Peyer's patch (tissue), 4 donors: ENCODE results near the gene EPHA6. TPM values are rescaled to one million over a fixed set of nuclear protein-coding genes. Genes with fewer than 3 reads are reported as not detected.

Source experiments
- DNase-seq, 3 donors: peaks; one replicate each; pipeline ENCODE4 v3.0.0-alpha.2; 2017 to 2019
- H3K27ac ChIP-seq, 4 donors: fragments of 200-600 bp; sonication (generic); one replicate each; pipeline ENCODE4 v1.5.1; 2016 to 2019
- H3K27me3 ChIP-seq, 2 donors: fragments of 200-600 bp; sonication (generic); one replicate each; pipeline ENCODE4 v1.5.1; 2019
- H3K36me3 ChIP-seq, 3 donors: fragments of 200-600 bp; sonication (generic); one replicate each; pipeline ENCODE4 v1.5.1; 2016 to 2019
- H3K4me1 ChIP-seq, 4 donors: fragments of 200-600 bp; sonication (generic); one replicate each; pipeline ENCODE4 v1.5.1; 2016 to 2019
- H3K4me3 ChIP-seq, 4 donors: fragments of 200-600 bp; sonication (generic); 1 replicate in 3 of 4; 2 replicates in 1 of 4; pipeline ENCODE4 v1.5.1; 2016 to 2019; ENCODE audit warnings: mild to moderate bottlenecking in 1 of 4
- H3K9me3 ChIP-seq, 4 donors: fragments of 200-600 bp; sonication (generic); one replicate each; pipeline ENCODE4 v1.5.1; 2016 to 2019; ENCODE audit warnings: mild to moderate bottlenecking in 1 of 4
- CTCF ChIP-seq, 6 experiments: fragments of 450-650 bp in 4 of 6; fragments of 200-600 bp in 2 of 6; sonication (generic) in 1 of 6; IDR thresholded peaks; one replicate each; pipeline ENCODE4 v1.5.1; 2017 to 2019; ENCODE audit warnings: antibody characterized with exemption in 6 of 6, mild to moderate bottlenecking in 3 of 6, moderate library complexity in 1 of 6
- POLR2A ChIP-seq, 2 donors: fragments of 450-650 bp; IDR thresholded peaks; one replicate each; pipeline ENCODE4 v1.5.1; 2017; ENCODE audit warnings: antibody characterized with exemption in 2 of 2, mild to moderate bottlenecking in 2 of 2, moderate library complexity in 2 of 2
- total RNA-seq, 4 donors: library from RNA; depleted of rRNA; stranded (reverse); fragments of >200 nt; gene quantifications; one replicate each; pipeline ENCODE4 v1.1.0, GENCODE V29; 2016

Gene EPHA6
- total RNA-seq, 4 donors from 2014 or later = 1.7 to 2.1 (median 1.9) TPM; not detected in 1

DNA sequence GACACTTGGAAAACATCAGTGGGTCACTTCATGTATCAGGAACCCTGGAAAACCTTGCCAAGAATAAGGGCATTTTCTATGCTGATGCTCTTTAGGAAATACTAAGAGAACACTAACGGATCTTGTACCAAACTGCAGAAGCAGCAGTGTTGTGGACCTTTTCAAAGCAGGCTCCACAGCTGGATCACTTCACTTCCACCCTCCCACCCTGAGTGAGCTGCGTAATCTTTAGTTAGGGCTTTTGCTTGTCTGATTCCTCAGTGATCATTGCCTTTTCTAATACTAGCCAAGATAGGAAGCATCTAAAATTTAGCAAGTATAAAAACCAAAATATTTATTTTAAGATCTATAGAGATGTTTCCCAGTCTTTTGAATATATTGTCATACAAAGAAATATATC is 229.0 kb downstream of the EPHA6 start:
- Histone ChIP-seq H3K36me3 (no peaks in the 10 kb centered on the region), H3K9me3 (no peaks in the 10 kb centered on the region), H3K27me3 (no peaks in the 10 kb centered on the region), H3K4me1 (no peaks in the 10 kb centered on the region), H3K4me3 (no peak overlapping the region), H3K27ac (no peak overlapping the region)
- TF ChIP-seq CTCF (IDR thresholded peaks at IDR 0.05) (no peak), POLR2A (IDR thresholded peaks at IDR 0.05) (no peak)
- DNase-seq = no peak

- H3K36me3 ChIP-seq = no peaks in the 10 kb centered on the region
- no peak overlapping the region for H3K27ac ChIP-seq
- no peaks in the 10 kb centered on the region for H3K4me1 ChIP-seq
- no peak overlapping the region for H3K4me3 ChIP-seq
- H3K27me3 ChIP-seq = no peaks in the 10 kb centered on the region
- TF ChIP-seq POLR2A (IDR thresholded peaks at IDR 0.05) = no peak
- no peak for TF ChIP-seq CTCF (IDR thresholded peaks at IDR 0.05)
- DNase-seq = no peak
- H3K9me3 ChIP-seq = no peaks in the 10 kb centered on the region
These were observed 243.0 kb downstream of the EPHA6 start for GRCh38 chr3:97057365-97057764.

DNA sequence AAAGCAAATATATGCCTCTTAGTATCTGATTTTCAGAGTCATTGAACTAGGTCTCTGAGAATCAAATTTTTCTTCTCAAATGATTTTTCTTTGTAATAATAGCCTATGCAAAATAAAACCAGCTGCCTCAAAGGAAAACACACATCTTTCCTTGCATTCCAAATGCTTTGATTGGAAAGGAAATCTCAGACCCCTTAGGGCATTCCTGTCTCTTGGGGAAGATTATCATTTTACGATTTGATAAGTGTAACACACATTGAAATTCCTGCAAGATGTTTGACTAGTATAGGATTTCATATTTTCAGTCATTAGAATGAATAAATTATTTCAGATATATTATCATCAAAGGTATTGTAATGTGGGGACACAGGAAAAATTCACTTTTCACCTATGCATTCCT is 244.8 kb downstream of the EPHA6 start:
- no peak for DNase-seq
- H3K27ac ChIP-seq = no peak overlapping the region
- no peaks in the 10 kb centered on the region for H3K4me1 ChIP-seq
- no peaks in the 10 kb centered on the region for H3K36me3 ChIP-seq
- H3K4me3 ChIP-seq = no peak overlapping the region
- H3K9me3 ChIP-seq = no peaks in the 10 kb centered on the region
- no peaks in the 10 kb centered on the region for H3K27me3 ChIP-seq
- TF ChIP-seq CTCF (IDR thresholded peaks at IDR 0.05) (no peak), POLR2A (IDR thresholded peaks at IDR 0.05) (no peak)

- Histone ChIP-seq H3K27ac (no peak overlapping the region), H3K4me1 (no peaks in the 10 kb centered on the region), H3K27me3 (no peaks in the 10 kb centered on the region), H3K4me3 (no peak overlapping the region), H3K36me3 (no peaks in the 10 kb centered on the region), H3K9me3 (no peaks in the 10 kb centered on the region)
- no peak for DNase-seq
- TF ChIP-seq POLR2A (IDR thresholded peaks at IDR 0.05) (no peak), CTCF (IDR thresholded peaks at IDR 0.05) (no peak)
These were observed 252.1 kb downstream of the EPHA6 start for GRCh38 chr3:97066531-97066930.

DNA sequence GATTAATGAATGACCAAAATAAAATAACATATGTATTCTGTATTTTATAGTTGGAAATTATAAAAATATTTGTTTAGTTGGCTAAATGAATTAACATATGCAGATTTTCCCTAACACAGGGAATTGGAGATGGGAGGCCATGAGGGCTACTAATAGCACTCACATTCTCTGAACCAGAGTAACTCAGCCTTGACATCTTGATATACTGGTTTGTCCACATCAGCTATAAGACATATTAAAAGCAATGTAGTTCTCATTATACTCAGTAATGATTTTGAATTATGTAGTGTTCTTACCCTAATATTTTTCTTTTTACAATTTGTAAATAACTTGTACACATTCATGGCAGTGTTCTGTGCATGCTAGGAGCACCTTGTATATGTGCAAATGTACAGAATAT is 255.9 kb downstream of the EPHA6 start:
- Histone ChIP-seq H3K27ac (no peak overlapping the region), H3K9me3 (no peaks in the 10 kb centered on the region), H3K27me3 (no peaks in the 10 kb centered on the region), H3K36me3 (no peaks in the 10 kb centered on the region), H3K4me3 (no peak overlapping the region), H3K4me1 (no peaks in the 10 kb centered on the region)
- DNase-seq = no peak
- TF ChIP-seq CTCF (IDR thresholded peaks at IDR 0.05) = no peak

DNA sequence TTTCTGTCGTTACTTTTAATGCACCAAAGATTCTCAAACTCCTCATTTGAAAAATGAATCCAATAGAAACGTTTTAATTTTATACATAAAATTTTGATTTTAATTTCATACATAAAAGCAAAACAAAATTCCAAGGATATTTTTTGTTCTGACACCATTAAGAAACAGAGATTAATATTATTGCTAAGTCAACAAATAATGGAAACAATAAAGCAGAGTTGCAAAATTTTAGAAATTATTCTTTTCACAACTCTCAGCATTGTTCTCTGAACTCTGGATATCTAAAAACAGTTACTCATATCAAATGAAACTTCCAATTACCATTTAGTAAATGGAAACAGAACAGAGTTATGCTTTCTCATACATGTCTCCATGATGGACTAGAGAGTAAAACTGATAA is 260.2 kb downstream of the EPHA6 start:
- no peaks in the 10 kb centered on the region for H3K27me3 ChIP-seq
- no peak overlapping the region for H3K27ac ChIP-seq
- H3K4me3 ChIP-seq = no peak overlapping the region
- no peaks in the 10 kb centered on the region for H3K36me3 ChIP-seq
- H3K4me1 ChIP-seq = no peaks in the 10 kb centered on the region
- TF ChIP-seq CTCF (IDR thresholded peaks at IDR 0.05) = no peak
- TF ChIP-seq POLR2A (IDR thresholded peaks at IDR 0.05) = no peak
- H3K9me3 ChIP-seq = no peaks in the 10 kb centered on the region
- no peak for DNase-seq
